H9 (cell line): ENCODE data around the gene EMP3. TPM values are rescaled to one million over a fixed set of nuclear protein-coding genes. Genes with fewer than 3 reads are reported as not detected.

Experiments used
- DNase-seq: peaks from one replicate; pipeline ENCODE4 v3.0.0-alpha.2; 2017
- H2AFZ ChIP-seq: one replicate; pipeline ENCODE4 v1.6.1; 2013; ENCODE audit warnings: mild to moderate bottlenecking, low read length, control low read depth, moderate library complexity
- H2AK5ac ChIP-seq: 2 replicates; pipeline ENCODE4 v1.6.1; 2013; ENCODE audit warnings: low read length, control low read depth, mixed read lengths; ENCODE audit not compliant: insufficient read length
- H2BK120ac ChIP-seq: one replicate; pipeline ENCODE4 v1.6.1; 2013; ENCODE audit warnings: low read depth, mild to moderate bottlenecking, low read length, control low read depth, inconsistent platforms; ENCODE audit not compliant: poor library complexity, severe bottlenecking
- H2BK12ac ChIP-seq: 2 replicates; pipeline ENCODE4 v1.6.1; 2013; ENCODE audit warnings: low read length, control low read depth, mixed read lengths, low read depth; ENCODE audit not compliant: insufficient read length
- H2BK15ac ChIP-seq: 2 replicates; pipeline ENCODE4 v1.6.1; 2013; ENCODE audit warnings: low read depth, low read length, control low read depth
- H2BK20ac ChIP-seq: one replicate; pipeline ENCODE4 v1.6.1; 2013; ENCODE audit warnings: low read depth, mild to moderate bottlenecking, low read length, control low read depth, inconsistent platforms; ENCODE audit not compliant: poor library complexity, severe bottlenecking
- H2BK5ac ChIP-seq: 2 replicates; pipeline ENCODE4 v1.6.1; 2013; ENCODE audit warnings: low read length, control low read depth, mixed read lengths; ENCODE audit not compliant: insufficient read length
- H3K14ac ChIP-seq: 2 replicates; pipeline ENCODE4 v1.6.1; 2013; ENCODE audit warnings: low read length, control low read depth; ENCODE audit not compliant: insufficient read depth
- H3K18ac ChIP-seq: 2 replicates; pipeline ENCODE4 v1.6.1; 2013; ENCODE audit warnings: low read depth, mild to moderate bottlenecking, mixed read lengths, low read length, control low read depth; ENCODE audit not compliant: insufficient read length
- H3K23ac ChIP-seq: 2 replicates; pipeline ENCODE4 v1.6.1; 2013; ENCODE audit warnings: low read length, control low read depth, mixed read lengths, low read depth; ENCODE audit not compliant: insufficient read length
- H3K23me2 ChIP-seq: 2 replicates; pipeline ENCODE4 v1.6.1; 2013; ENCODE audit warnings: low read depth, mild to moderate bottlenecking, mixed read lengths, low read length, control low read depth; ENCODE audit not compliant: insufficient read length, poor library complexity, severe bottlenecking
- H3K27ac ChIP-seq: 2 replicates; pipeline ENCODE4 v1.5.1; 2013; ENCODE audit warnings: low read length, control low read depth, mixed read lengths, low read depth; ENCODE audit not compliant: insufficient read length
- H3K27me3 ChIP-seq: 2 replicates; pipeline ENCODE4 v1.6.1; 2013; ENCODE audit warnings: low read length, control low read depth, inconsistent platforms; ENCODE audit not compliant: insufficient read depth
- H3K4ac ChIP-seq: 2 replicates; pipeline ENCODE4 v1.6.1; 2013; ENCODE audit warnings: low read depth, mild to moderate bottlenecking, control low read depth, inconsistent platforms, low read length, moderate library complexity
- H3K4me1 ChIP-seq: 2 replicates; pipeline ENCODE4 v1.6.1; 2013; ENCODE audit warnings: low read length, control low read depth, inconsistent platforms; ENCODE audit not compliant: insufficient read depth
- H3K4me2 ChIP-seq: 2 replicates; pipeline ENCODE4 v1.6.1; 2013; ENCODE audit warnings: low read length, control low read depth, mixed read lengths; ENCODE audit not compliant: insufficient read length, insufficient read depth
- H3K56ac ChIP-seq: 2 replicates; pipeline ENCODE4 v1.6.1; 2013; ENCODE audit warnings: low read depth, mild to moderate bottlenecking, mixed read lengths, low read length, control low read depth; ENCODE audit not compliant: insufficient read length
- H3K79me1 ChIP-seq: 2 replicates; pipeline ENCODE4 v1.6.1; 2013; ENCODE audit warnings: low read depth, mild to moderate bottlenecking, moderate library complexity, low read length, control low read depth, inconsistent platforms; ENCODE audit not compliant: insufficient read depth, poor library complexity, severe bottlenecking
- H3K79me2 ChIP-seq: 2 replicates; pipeline ENCODE4 v1.6.1; 2013; ENCODE audit warnings: low read length, control low read depth, inconsistent platforms; ENCODE audit not compliant: insufficient read depth
- H3K9ac ChIP-seq: 2 replicates; pipeline ENCODE4 v1.6.1; 2013; ENCODE audit warnings: low read length, control low read depth, mixed read lengths; ENCODE audit not compliant: insufficient read length; ENCODE audit errors: extremely low read depth
- H3K9me3 ChIP-seq: one replicate; pipeline ENCODE4 v1.6.1; 2013; ENCODE audit warnings: low read depth, low read length, inconsistent platforms; ENCODE audit not compliant: control insufficient read depth
- H3T11ph ChIP-seq: one replicate; pipeline ENCODE4 v1.6.1; 2013; ENCODE audit warnings: mild to moderate bottlenecking, low read length, control low read depth, inconsistent platforms
- H4K20me1 ChIP-seq: one replicate; pipeline ENCODE4 v1.6.1; 2013; ENCODE audit not compliant: control insufficient read depth, insufficient read length, insufficient read depth
- H4K5ac ChIP-seq: 2 replicates; pipeline ENCODE4 v1.6.1; 2013; ENCODE audit warnings: low read depth, mild to moderate bottlenecking, mixed read lengths, low read length, control low read depth; ENCODE audit not compliant: insufficient read length
- H4K8ac ChIP-seq: replicated peaks from 2 replicates; pipeline ENCODE4 v1.6.1; 2013; ENCODE audit warnings: low read length, control low read depth, mixed read lengths, low read depth; ENCODE audit not compliant: insufficient read length
- H4K91ac ChIP-seq: 2 replicates; pipeline ENCODE4 v1.6.1; 2013; ENCODE audit warnings: low read depth, mild to moderate bottlenecking, moderate library complexity, mixed read lengths, low read length, control low read depth; ENCODE audit not compliant: insufficient read length
- H3K27ac Mint-ChIP-seq, 3 experiments: 2 replicates in 2 of 3; 3 replicates in 1 of 3; pipeline ENCODE4 v1.8.0; 2020 to 2021; ENCODE audit warnings: mixed read lengths in 3 of 3, mild to moderate bottlenecking in 1 of 3, moderate library complexity in 1 of 3
- H3K27me3 Mint-ChIP-seq: 2 replicates; pipeline ENCODE4 v1.8.0; 2021; ENCODE audit warnings: low read depth, mild to moderate bottlenecking, moderate library complexity, mixed read lengths
- H3K36me3 Mint-ChIP-seq, 3 experiments: 2 replicates in 2 of 3; 3 replicates in 1 of 3; pipeline ENCODE4 v1.8.0; 2020 to 2021; ENCODE audit warnings: low read depth in 3 of 3, mixed read lengths in 3 of 3; ENCODE audit not compliant: insufficient read depth in 1 of 3
- H3K4me1 Mint-ChIP-seq, 2 experiments: 2 replicates each; pipeline ENCODE4 v1.8.0; 2020; ENCODE audit warnings: mixed read lengths in 2 of 2
- H3K4me3 Mint-ChIP-seq, 2 experiments: 2 replicates in 1 of 2; 3 replicates in 1 of 2; pipeline ENCODE4 v1.8.0; 2020 to 2021; ENCODE audit warnings: mild to moderate bottlenecking in 2 of 2, mixed read lengths in 2 of 2, moderate library complexity in 1 of 2
- H3K9me3 Mint-ChIP-seq, 2 experiments: 2 replicates in 1 of 2; 3 replicates in 1 of 2; pipeline ENCODE4 v1.8.0; 2020; ENCODE audit warnings: mild to moderate bottlenecking in 2 of 2, mixed read lengths in 2 of 2, moderate library complexity in 1 of 2
- CTCF ChIP-seq: fragments of 200-600 bp; sonication (generic); conservative IDR thresholded peaks from 3 replicates; pipeline ENCODE4 v1.8.0; 2021; ENCODE audit warnings: antibody characterized with exemption, mild to moderate bottlenecking
- WGBS: extraction: QIAGEN DNeasy Blood & Tissue Kit; methylation state at CpG from one replicate; pipeline ENCODE4 v1.1.7; 2013; ENCODE audit warnings: missing lambda C conversion rate, low lambda C conversion rate, mixed read lengths; ENCODE audit not compliant: insufficient read length; ENCODE audit errors: extremely low coverage; 5-methylcytosine and 5-hydroxymethylcytosine counted together
- total RNA-seq: library from RNA; stranded (reverse); gene quantifications from 2 replicates; pipeline ENCODE4 v1.2.1, GENCODE V29; 2021

The EMP3 gene
- total RNA-seq, 1 experiment from 2014 or later: 9.6 TPM

GRCh38 chr19:48310227-48310626 lies 15.1 kb upstream of the EMP3 start:
- Mint-ChIP-seq H3K4me1 (peaks cover 8 to 11% of the 10 kb centered on the region in 2 experiments), H3K27ac (no peak overlapping the region), H3K9me3 (no peaks in the 10 kb centered on the region; a peak in 1 of 5 replicates), H3K36me3 (no peaks in the 10 kb centered on the region), H3K27me3 (peaks cover 2% of the 10 kb centered on the region), H3K4me3 (no peak overlapping the region)
- no peak overlapping the region for H4K5ac ChIP-seq
- H3K9me3 ChIP-seq: no peaks in the 10 kb centered on the region
- H3T11ph ChIP-seq: no peak overlapping the region
- no peak overlapping the region for H3K4ac ChIP-seq
- no peak overlapping the region for H3K56ac ChIP-seq
- no peak overlapping the region for H3K9ac ChIP-seq
- no peaks in the 10 kb centered on the region for H3K4me1 ChIP-seq
- H2BK15ac ChIP-seq: no peak overlapping the region
- no peaks in the 10 kb centered on the region for H3K79me1 ChIP-seq
- no peak overlapping the region for H3K4me2 ChIP-seq
- H2BK120ac ChIP-seq: no peak overlapping the region
- no peak overlapping the region for H3K27ac ChIP-seq
- H3K14ac ChIP-seq: no peak overlapping the region
- H2BK20ac ChIP-seq: no peak overlapping the region
- no peak overlapping the region for H2BK5ac ChIP-seq
- no peak overlapping the region for H2BK12ac ChIP-seq
- no peak overlapping the region for H4K8ac ChIP-seq
- no peaks in the 10 kb centered on the region for H3K79me2 ChIP-seq
- H2AFZ ChIP-seq: no peak overlapping the region
- H3K27me3 ChIP-seq: no peaks in the 10 kb centered on the region
- no peak overlapping the region for H3K23ac ChIP-seq
- no peaks in the 10 kb centered on the region for H3K23me2 ChIP-seq
- no peak overlapping the region for H2AK5ac ChIP-seq
- DNase-seq: no peak
- H3K18ac ChIP-seq: no peak overlapping the region
- H4K91ac ChIP-seq: no peak overlapping the region
- no peaks in the 10 kb centered on the region for H4K20me1 ChIP-seq
- TF ChIP-seq CTCF: no peak
- WGBS: no CpG with 5 or more reads among the region's 7 CpGs
